DND-41 (cell line): ENCODE data around the gene PC.

ENCODE experiments used
- ATAC-seq: fragments of 200-7000 bp; cut with Tn5 transposase; 3 replicates; pipeline ENCODE4 v1.9.1; 2021; ENCODE audit warnings: low read depth; ENCODE audit not compliant: insufficient read depth
- DNase-seq: peaks from one replicate; pipeline ENCODE4 v3.0.0-alpha.2; 2020
- H2AFZ ChIP-seq: 2 replicates; pipeline ENCODE4 v1.6.0; 2012; ENCODE audit warnings: low read depth, low read length
- H3K27ac ChIP-seq: 2 replicates; pipeline ENCODE4 v1.5.1; 2012; ENCODE audit warnings: low read length, inconsistent platforms
- H3K27me3 ChIP-seq: fragments of 200-600 bp; sonication (generic); 2 replicates; pipeline ENCODE4 v1.6.0; 2012; ENCODE audit warnings: low read length, mild to moderate bottlenecking, inconsistent platforms; ENCODE audit not compliant: insufficient read depth, poor library complexity
- H3K36me3 ChIP-seq: 2 replicates; pipeline ENCODE4 v1.5.1; 2012; ENCODE audit warnings: low read length, inconsistent platforms; ENCODE audit not compliant: insufficient read depth
- H3K4me1 ChIP-seq: 2 replicates; pipeline ENCODE4 v1.5.1; 2012; ENCODE audit warnings: mild to moderate bottlenecking, low read length; ENCODE audit not compliant: insufficient read depth
- H3K4me2 ChIP-seq: 2 replicates; pipeline ENCODE4 v1.6.0; 2012; ENCODE audit warnings: mild to moderate bottlenecking, moderate library complexity, low read length, inconsistent platforms; ENCODE audit not compliant: insufficient read depth
- H3K4me3 ChIP-seq, 2 experiments: fragments of 200-600 bp in 1 of 2; shearing (Covaris generic) in 1 of 2; 2 replicates each; pipeline ENCODE4 v1.5.1; 2012 to 2016; ENCODE audit warnings: inconsistent platforms in 2 of 2, low read length in 2 of 2, mild to moderate bottlenecking in 2 of 2, low read depth in 1 of 2, moderate library complexity in 1 of 2
- H3K79me2 ChIP-seq: 2 replicates; pipeline ENCODE4 v1.6.0; 2012; ENCODE audit warnings: low read length, inconsistent platforms; ENCODE audit not compliant: insufficient read depth
- H3K9ac ChIP-seq: 2 replicates; pipeline ENCODE4 v1.6.0; 2012; ENCODE audit warnings: low read depth, mild to moderate bottlenecking, inconsistent platforms, low read length, moderate library complexity
- H3K9me3 ChIP-seq: 2 replicates; pipeline ENCODE4 v1.5.1; 2012; ENCODE audit warnings: low read length, moderate library complexity, mild to moderate bottlenecking, inconsistent platforms; ENCODE audit not compliant: insufficient read depth, severe bottlenecking
- H4K20me1 ChIP-seq: 2 replicates; pipeline ENCODE4 v1.6.0; 2012; ENCODE audit warnings: low read length; ENCODE audit not compliant: insufficient read depth
- EZH2 ChIP-seq: IDR thresholded peaks from 3 replicates; pipeline ENCODE4 v1.6.1; 2012; ENCODE audit warnings: borderline replicate concordance, low read depth, mild to moderate bottlenecking, moderate library complexity, low read length, inconsistent platforms; ENCODE audit not compliant: severe bottlenecking
- TF ChIP-seq, protein P1 (sequence below): IDR thresholded peaks from 2 replicates; pipeline ENCODE4 v1.5.1; 2012; ENCODE audit warnings: borderline replicate concordance, low read length, moderate library complexity, mild to moderate bottlenecking; ENCODE audit not compliant: poor library complexity, severe bottlenecking; ENCODE audit errors: extremely low read depth

PC gene

DNA sequence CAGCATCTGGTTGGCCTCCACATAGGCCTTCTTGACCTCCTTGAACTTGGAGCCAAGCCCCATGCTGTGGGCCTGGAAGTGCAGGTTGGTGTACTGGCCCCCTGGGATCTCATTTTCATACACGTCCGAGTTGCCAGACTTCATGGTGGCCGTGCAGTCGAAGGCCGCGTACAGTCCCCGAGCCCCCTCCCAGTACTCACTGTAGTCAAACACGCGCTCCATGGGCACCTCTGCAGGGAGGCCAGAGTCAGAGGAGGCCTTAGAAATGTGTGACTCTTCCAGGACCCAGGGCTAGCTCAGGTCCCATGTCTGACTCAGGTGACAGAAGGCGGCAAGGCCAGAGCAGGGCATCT is 108.0 kb downstream of the PC start:
- Histone ChIP-seq H3K27me3 (no peaks in the 10 kb centered on the region), H3K36me3 (peaks cover 49% of the 10 kb centered on the region), H3K4me1 (peaks cover 7% of the 10 kb centered on the region), H3K4me3 (no peak overlapping the region), H3K9me3 (no peaks in the 10 kb centered on the region), H3K9ac (no peak overlapping the region), H3K27ac (no peak overlapping the region), H4K20me1 (no peaks in the 10 kb centered on the region), H2AFZ (no peak overlapping the region), H3K4me2 (no peak overlapping the region), H3K79me2 (peaks cover 2% of the 10 kb centered on the region)
- no peak for ATAC-seq
- no peak for DNase-seq
- TF ChIP-seq EZH2, result no peak
- TF ChIP-seq, protein P1, sequence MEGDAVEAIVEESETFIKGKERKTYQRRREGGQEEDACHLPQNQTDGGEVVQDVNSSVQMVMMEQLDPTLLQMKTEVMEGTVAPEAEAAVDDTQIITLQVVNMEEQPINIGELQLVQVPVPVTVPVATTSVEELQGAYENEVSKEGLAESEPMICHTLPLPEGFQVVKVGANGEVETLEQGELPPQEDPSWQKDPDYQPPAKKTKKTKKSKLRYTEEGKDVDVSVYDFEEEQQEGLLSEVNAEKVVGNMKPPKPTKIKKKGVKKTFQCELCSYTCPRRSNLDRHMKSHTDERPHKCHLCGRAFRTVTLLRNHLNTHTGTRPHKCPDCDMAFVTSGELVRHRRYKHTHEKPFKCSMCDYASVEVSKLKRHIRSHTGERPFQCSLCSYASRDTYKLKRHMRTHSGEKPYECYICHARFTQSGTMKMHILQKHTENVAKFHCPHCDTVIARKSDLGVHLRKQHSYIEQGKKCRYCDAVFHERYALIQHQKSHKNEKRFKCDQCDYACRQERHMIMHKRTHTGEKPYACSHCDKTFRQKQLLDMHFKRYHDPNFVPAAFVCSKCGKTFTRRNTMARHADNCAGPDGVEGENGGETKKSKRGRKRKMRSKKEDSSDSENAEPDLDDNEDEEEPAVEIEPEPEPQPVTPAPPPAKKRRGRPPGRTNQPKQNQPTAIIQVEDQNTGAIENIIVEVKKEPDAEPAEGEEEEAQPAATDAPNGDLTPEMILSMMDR, result no peak

DNA sequence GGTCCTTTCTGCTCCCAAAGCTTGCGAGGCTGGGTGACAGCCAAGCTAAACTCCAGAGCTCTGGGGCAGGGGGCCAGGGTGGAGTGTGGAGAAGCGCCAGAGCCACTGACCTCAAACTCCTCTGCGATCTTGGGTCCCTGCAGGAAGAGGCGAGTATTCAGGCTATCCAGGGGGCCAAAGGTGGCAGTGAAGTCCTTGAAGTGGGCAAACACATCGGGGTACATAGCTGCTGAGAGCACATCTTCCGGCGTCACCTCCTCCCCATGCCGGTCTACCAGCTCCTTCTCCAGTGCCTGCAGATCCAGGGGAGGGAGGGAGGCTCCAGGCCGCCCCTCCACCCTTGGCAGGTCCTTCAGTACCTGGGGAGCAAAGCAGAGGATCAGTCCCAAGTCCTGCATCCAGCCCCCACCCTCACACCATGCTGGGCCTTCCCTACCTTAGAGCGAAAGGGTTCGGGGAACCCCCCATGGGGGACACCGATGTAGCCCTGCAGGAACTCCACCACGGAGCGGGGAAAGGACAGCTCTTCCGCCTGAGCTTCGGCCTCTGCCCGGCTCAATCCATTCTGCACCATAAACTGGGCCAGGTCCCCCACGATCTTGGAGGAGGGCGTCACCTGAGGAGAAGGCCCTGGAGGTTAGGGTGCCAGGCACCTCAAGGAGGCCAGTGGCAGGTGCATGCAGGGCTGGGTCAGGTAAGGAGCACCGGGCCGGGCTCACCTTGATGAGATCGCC is 108.5 kb downstream of the PC start:
- Histone ChIP-seq H3K9me3 (no peaks in the 10 kb centered on the region), H3K79me2 (peaks cover 7% of the 10 kb centered on the region), H3K4me3 (no peak overlapping the region), H3K4me1 (peaks cover 8% of the 10 kb centered on the region), H3K27me3 (no peaks in the 10 kb centered on the region), H3K36me3 (peaks cover 54% of the 10 kb centered on the region), H3K4me2 (no peak overlapping the region), H3K27ac (no peak overlapping the region), H3K9ac (no peak overlapping the region), H2AFZ (no peak overlapping the region), H4K20me1 (0 out of 2 replicates have a peak, but pooled peaks cover 3% of the 10 kb centered on the region)
- ATAC-seq (no peak), DNase-seq (no peak)
- TF ChIP-seq EZH2, result no peak
- TF ChIP-seq, protein P1, result no peak

DNA sequence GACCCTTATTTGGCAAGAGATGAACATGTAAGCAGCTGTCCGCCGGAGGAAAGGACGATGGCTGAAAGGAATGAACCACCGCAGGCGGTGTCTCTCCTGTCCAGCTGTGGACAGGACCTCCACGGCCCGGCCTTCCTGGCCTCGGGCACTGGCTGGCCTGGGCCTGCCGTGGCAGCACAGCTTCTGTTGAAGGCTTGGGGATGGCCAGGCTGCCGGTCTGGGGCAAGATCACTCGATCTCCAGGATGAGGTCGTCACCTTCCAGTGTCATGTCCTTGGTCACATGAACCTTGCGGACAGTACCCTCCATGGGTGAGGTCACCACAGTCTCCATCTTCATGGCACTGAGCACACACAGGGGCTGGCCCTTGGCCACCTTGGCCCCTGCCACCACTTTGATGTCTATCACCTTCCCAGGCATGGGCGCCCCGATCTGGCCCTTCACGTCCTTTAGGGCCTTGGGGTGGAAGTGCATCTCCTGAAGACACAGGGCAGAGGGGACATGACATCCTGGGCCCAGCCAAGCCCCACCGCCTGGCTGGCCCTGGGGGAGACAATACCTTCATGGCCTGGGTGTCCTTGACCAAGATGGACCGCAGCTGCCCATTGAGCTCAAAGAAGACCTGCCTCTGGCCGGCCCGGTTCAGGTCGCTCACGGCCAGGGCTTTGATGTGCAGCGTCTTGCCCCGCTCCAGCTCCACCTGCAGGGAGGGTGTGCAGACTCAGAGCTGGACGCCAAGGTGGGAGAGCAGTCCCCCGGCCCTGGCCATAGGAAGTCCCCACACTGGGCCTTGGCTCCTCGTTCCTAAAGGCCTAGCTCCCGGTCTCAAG is 109.3 kb downstream of the PC start:
- H4K20me1 ChIP-seq, result peaks cover 11% of the 10 kb centered on the region
- peaks cover 15% of the 10 kb centered on the region for H3K79me2 ChIP-seq
- no peak overlapping the region for H3K4me3 ChIP-seq
- ATAC-seq (no peak), DNase-seq (no peak)
- no peak overlapping the region for H2AFZ ChIP-seq
- no peaks in the 10 kb centered on the region for H3K9me3 ChIP-seq
- no peak overlapping the region for H3K27ac ChIP-seq
- no peak overlapping the region for H3K4me2 ChIP-seq
- peaks cover 16% of the 10 kb centered on the region for H3K4me1 ChIP-seq
- TF ChIP-seq, protein P1, result no peak
- TF ChIP-seq EZH2, result no peak
- no peak overlapping the region for H3K9ac ChIP-seq
- H3K27me3 ChIP-seq, result no peaks in the 10 kb centered on the region
- H3K36me3 ChIP-seq, result peaks cover 55% of the 10 kb centered on the region
